GM12878 (cell line): ENCODE results near the gene ERC2. TPM values are rescaled to one million over a fixed set of nuclear protein-coding genes. Genes with fewer than 3 reads are reported as not detected.

Experiments used
- ATAC-seq: fragments of 200-7000 bp; cut with Tn5 transposase; 3 replicates; pipeline ENCODE4 v1.9.1; 2020; ENCODE audit warnings: mild to moderate bottlenecking, moderate library complexity
- BruUV-seq: library from RNA; stranded (reverse); fragments of 400-500 nt; replicated peaks from 2 replicates; lab custom pipeline; 2021; lab: Mats Ljungman, UMichigan
- CTCF ChIA-PET: fragments of 300-600 bp; sonication (Branson Sonifier 250); formaldehyde crosslinking; extraction: SDS; loops from one replicate; lab custom pipeline; 2021; ENCODE audit warnings: inconsistent platforms; lab: Yijun Ruan, JAX
- POLR2A ChIA-PET: fragments of 350-600 bp; formaldehyde crosslinking; extraction: SDS; loops from one replicate; lab custom pipeline; 2021; ENCODE audit warnings: inconsistent platforms; lab: Charles Lee
- RAD21 ChIA-PET: fragments of 300-600 bp; sonication (Branson Sonifier 250); formaldehyde crosslinking; loops from one replicate; lab custom pipeline; 2023; ENCODE audit warnings: antibody characterized with exemption; ENCODE audit not compliant: unreplicated experiment; lab: Charles Lee
- SMC1A ChIA-PET: fragments of 300-600 bp; sonication (Branson Sonifier 250); formaldehyde crosslinking; loops from one replicate; lab custom pipeline; 2023; ENCODE audit not compliant: unreplicated experiment, uncharacterized antibody; lab: Charles Lee
- DNase-seq: peaks from one replicate; pipeline ENCODE4 v3.0.0-alpha.2; 2011; ENCODE audit warnings: low read depth, low spot score
- FAIRE-seq: peaks from 3 replicates; lab custom pipeline; 2011; peaks lifted over from hg19 to GRCh38; lab: Jason Lieb, UNC
- H2AFZ ChIP-seq: 2 replicates; pipeline ENCODE4 v1.6.0; 2011; ENCODE audit warnings: low read depth, low read length, control low read depth; ENCODE audit not compliant: control insufficient read depth
- H3K27ac ChIP-seq: 2 replicates; pipeline ENCODE4 v1.5.1; 2011; ENCODE audit warnings: control low read depth; ENCODE audit not compliant: control insufficient read depth, insufficient read depth
- H3K27me3 ChIP-seq, 2 experiments: replicated peaks in 1 of 2; 2 replicates each; pipeline versions ENCODE4 v1.6.0 to v1.6.1; 2011; ENCODE audit warnings: low read length in 1 of 2; ENCODE audit not compliant: control insufficient read depth in 2 of 2, insufficient read depth in 2 of 2
- H3K36me3 ChIP-seq, 2 experiments: 2 replicates each; pipeline ENCODE4 v1.5.1; 2011; ENCODE audit warnings: low read length in 1 of 2; ENCODE audit not compliant: control insufficient read depth in 2 of 2, insufficient read depth in 2 of 2
- H3K4me1 ChIP-seq: 2 replicates; pipeline ENCODE4 v1.6.1; 2011; ENCODE audit warnings: mild to moderate bottlenecking, low read length, moderate library complexity, mixed read lengths; ENCODE audit not compliant: control insufficient read depth, insufficient read depth
- H3K4me2 ChIP-seq: 2 replicates; pipeline ENCODE4 v1.6.0; 2011; ENCODE audit warnings: control low read depth; ENCODE audit not compliant: control insufficient read depth, insufficient read depth
- H3K4me3 ChIP-seq: fragments of 200-600 bp; sonication (generic); 2 replicates; pipeline ENCODE4 v1.5.1; 2016
- H3K79me2 ChIP-seq: 2 replicates; pipeline ENCODE4 v1.6.0; 2011; ENCODE audit warnings: low read length; ENCODE audit not compliant: control insufficient read depth, insufficient read depth
- H3K9ac ChIP-seq: 2 replicates; pipeline ENCODE4 v1.8.0; 2011; ENCODE audit warnings: low read length, control low read depth, mixed read lengths; ENCODE audit not compliant: control insufficient read depth, insufficient read depth
- H3K9me3 ChIP-seq: replicated peaks from 3 replicates; pipeline ENCODE4 v1.5.1; 2011; ENCODE audit warnings: mild to moderate bottlenecking, low read length; ENCODE audit not compliant: control insufficient read depth, insufficient read depth
- H4K20me1 ChIP-seq: 2 replicates; pipeline ENCODE4 v1.6.0; 2011; ENCODE audit not compliant: control insufficient read depth, insufficient read depth
- BACH1 ChIP-seq: fragments of 450-650 bp; IDR thresholded peaks from 2 replicates; pipeline ENCODE4 v1.6.1; 2017; ENCODE audit warnings: mild to moderate bottlenecking, borderline replicate concordance
- BMI1 ChIP-seq: fragments of 450-650 bp; IDR thresholded peaks from 2 replicates; pipeline ENCODE4 v1.6.1; 2016; ENCODE audit warnings: mild to moderate bottlenecking, moderate library complexity, borderline replicate concordance
- ETV6 ChIP-seq, 2 experiments: fragments of 450-650 bp in 1 of 2; IDR thresholded peaks in 1 of 2; conservative IDR thresholded peaks in 1 of 2; 2 replicates each; pipeline ENCODE4 v1.6.1; 2014; ENCODE audit warnings: antibody characterized with exemption in 1 of 2, borderline replicate concordance in 1 of 2, low read depth in 1 of 2, mild to moderate bottlenecking in 1 of 2, moderate library complexity in 1 of 2
- HCFC1 ChIP-seq: fragments of 150-350 bp; IDR thresholded peaks from 2 replicates; pipeline ENCODE4 v1.6.1; 2014; ENCODE audit warnings: low read length
- IKZF2 ChIP-seq, 2 experiments: fragments of 450-650 bp; IDR thresholded peaks; 2 replicates each; pipeline ENCODE4 v1.6.1; 2017; ENCODE audit warnings: mild to moderate bottlenecking in 2 of 2, moderate library complexity in 2 of 2
- MTA2 ChIP-seq: fragments of 450-650 bp; IDR thresholded peaks from 2 replicates; pipeline ENCODE4 v1.6.1; 2016; ENCODE audit warnings: low read depth, mild to moderate bottlenecking, moderate library complexity
- NFYB ChIP-seq: IDR thresholded peaks from 2 replicates; pipeline ENCODE4 v1.6.1; 2011; ENCODE audit warnings: low read depth, mild to moderate bottlenecking, low read length, improper control_type of control experiment, moderate library complexity; ENCODE audit not compliant: insufficient read depth
- RCOR1 ChIP-seq: conservative IDR thresholded peaks from 2 replicates; pipeline ENCODE4 v1.6.1; 2012; ENCODE audit warnings: low read depth, low read length, improper control_type of control experiment
- RUNX3 ChIP-seq: IDR thresholded peaks from 2 replicates; pipeline ENCODE4 v1.6.1; 2012; ENCODE audit warnings: low read length, inconsistent platforms
- SP1 ChIP-seq: IDR thresholded peaks from one replicate; pipeline ENCODE4 v1.6.1; 2011; ENCODE audit warnings: low read depth, low read length
- TAF1 ChIP-seq: IDR thresholded peaks from 2 replicates; pipeline ENCODE4 v1.6.1; 2011; ENCODE audit warnings: mild to moderate bottlenecking, low read depth, low read length, borderline replicate concordance
- WGBS: methylation state at CpG from one replicate; pipeline ENCODE4 v1.1.6; 2016; ENCODE audit warnings: low lambda C conversion rate; ENCODE audit not compliant: insufficient replicate concordance, insufficient coverage; ENCODE audit errors: missing lambda C conversion rate; 5-methylcytosine and 5-hydroxymethylcytosine counted together
- in situ Hi-C: fragments of 300-500 bp; cut with MboI; formaldehyde crosslinking; loops from 9 replicates; pipeline ENCODE4 v1.14.3; 2018; ENCODE audit warnings: mixed read lengths
- intact Hi-C: fragments of 100-400 bp; cut with micrococcal nuclease; formaldehyde crosslinking; loops from one replicate; pipeline ENCODE4 v1.14.2; 2022; ENCODE audit not compliant: unreplicated experiment
- polyA plus RNA-seq, 11 experiments: library from polyadenylated mRNA; depleted of rRNA in 4 of 11; unstranded in 6 of 11; stranded (reverse) in 5 of 11; fragments of >200 nt; fragmentation: Nextera tagmentation in 4 of 11; fragmentation: Illumina TruSeq in 1 of 11; extraction: Ambion mirVana in 4 of 11; extraction: Trizol in 1 of 11; gene quantifications; 1 replicate in 1 of 11; 2 replicates in 10 of 11; pipeline versions ENCODE4 v1.2.1 to v1.2.3, GENCODE V29; 2011 to 2016; ENCODE audit warnings: inconsistent platforms in 2 of 11, missing spikeins in 2 of 11, low read depth in 1 of 11
- total RNA-seq, 4 experiments: library from RNA; depleted of rRNA in 3 of 4; stranded (reverse); fragments of >200 nt in 3 of 4; fragmentation: Illumina TruSeq in 1 of 4; extraction: Trizol in 1 of 4; gene quantifications; 2 replicates each; pipeline versions ENCODE4 v1.2.1 to v1.2.3, GENCODE V29; 2013 to 2021
- TF ChIP-seq, protein P1 (sequence below): fragments of 450-650 bp; IDR thresholded peaks from 2 replicates; pipeline ENCODE4 v1.6.1; 2017; ENCODE audit warnings: mild to moderate bottlenecking
- TF ChIP-seq, protein P2 (sequence below): IDR thresholded peaks from 2 replicates; pipeline ENCODE4 v1.6.1; 2012; ENCODE audit warnings: low read depth, low read length, improper control_type of control experiment
- TF ChIP-seq, protein P3 (sequence below): IDR thresholded peaks from 2 replicates; pipeline ENCODE4 v1.6.1; 2011; ENCODE audit warnings: borderline replicate concordance, low read depth, mild to moderate bottlenecking, moderate library complexity, mixed read lengths, low read length; ENCODE audit not compliant: insufficient read depth; ENCODE audit errors: extremely low read length

The ERC2 gene
- total and polyA plus RNA-seq, 10 of the 15 experiments (the other 5 are each of a cell fraction or from before 2014, with no cell fraction given): 0.06 to 1.4 (median 0.12) TPM; not detected in 3

DNA sequence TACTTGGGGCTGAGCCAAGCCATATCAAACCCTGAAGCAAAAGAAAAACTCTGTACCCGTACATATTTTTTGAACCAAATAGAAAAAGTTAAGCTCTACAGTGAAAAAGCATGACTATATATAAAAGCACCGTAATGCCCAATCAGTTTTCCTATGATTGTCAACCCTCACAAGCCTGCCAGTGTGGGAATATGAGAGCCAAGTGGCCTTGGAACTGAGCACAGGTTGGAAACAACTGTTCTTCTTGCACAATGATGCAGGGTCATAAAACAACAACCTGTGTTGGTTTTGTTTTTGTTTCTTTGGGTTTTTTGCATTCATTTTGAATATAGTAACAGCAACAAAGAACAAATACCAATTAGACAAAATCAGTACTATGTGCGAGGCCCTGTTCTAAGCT lies 3.5 kb upstream of the ERC2 start:
- H4K20me1 ChIP-seq: no peaks in the 10 kb centered on the region
- BruUV-seq: no TSS peak
- SMC1A ChIA-PET: interaction anchor here (0.9 to 1.7 kb wide), 2 partner anchors 11 to 12 kb away, joined by 3 read pairs; no protein-coding TSS in a partner anchor
- no peak overlapping the region for H3K4me2 ChIP-seq
- no peak overlapping the region for H3K27ac ChIP-seq
- intact Hi-C loops: no loop called here
- H3K36me3 ChIP-seq: no peaks in the 10 kb centered on the region
- in situ Hi-C loops: no loop called here
- ATAC-seq (no peak), FAIRE-seq (no peak), DNase-seq (no peak)
- POLR2A ChIA-PET: no interaction called here
- H3K9me3 ChIP-seq: no peaks in the 10 kb centered on the region
- H3K79me2 ChIP-seq: no peaks in the 10 kb centered on the region
- H2AFZ ChIP-seq: no peak overlapping the region
- no peak overlapping the region for H3K9ac ChIP-seq
- WGBS: 11% methylated on average over 3 of the region's 3 CpGs
- H3K4me1 ChIP-seq: no peaks in the 10 kb centered on the region
- RAD21 ChIA-PET: no interaction called here
- no peak overlapping the region for H3K4me3 ChIP-seq
- CTCF ChIA-PET: no interaction called here
- TF ChIP-seq BACH1 (no peak), ETV6 (conservative IDR thresholded peaks at IDR 0.05 in 1 of 2, IDR thresholded peaks at IDR 0.05 in 1 of 2; ENCODE audit: borderline replicate concordance in 1 of 2, low read depth in 1 of 2) (no peak)
- H3K27me3 ChIP-seq: peaks cover 1 to 9% of the 10 kb centered on the region in 2 experiments

DNA sequence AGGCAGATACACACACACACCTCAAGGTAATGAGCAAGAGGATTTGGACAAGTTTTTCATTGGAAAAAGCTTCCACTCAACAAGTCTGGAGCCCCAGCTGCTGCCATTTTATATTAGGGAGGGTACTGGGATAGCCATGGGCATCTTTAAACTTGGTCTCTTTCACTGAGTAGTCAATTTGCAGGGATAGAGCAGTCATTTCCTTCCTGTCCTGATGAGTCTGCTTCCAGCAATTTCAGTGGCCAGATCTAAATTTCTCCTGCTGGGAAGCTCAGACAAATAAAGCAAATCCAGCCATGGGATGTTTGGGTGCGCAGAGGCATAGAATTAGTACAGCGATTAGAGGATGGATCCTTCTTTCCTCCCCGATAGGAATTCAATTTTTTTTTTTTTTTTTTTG lies 874 bp upstream of the ERC2 start:
- Histone ChIP-seq H3K9ac (no peak overlapping the region), H4K20me1 (no peaks in the 10 kb centered on the region), H3K9me3 (no peaks in the 10 kb centered on the region), H3K79me2 (no peaks in the 10 kb centered on the region), H3K27ac (no peak overlapping the region), H3K36me3 (no peaks in the 10 kb centered on the region), H3K4me2 (no peak overlapping the region)
- POLR2A ChIA-PET: no interaction called here
- DNase-seq (no peak), FAIRE-seq (no peak), ATAC-seq (no peak)
- CTCF ChIA-PET: no interaction called here
- no TSS peak for BruUV-seq
- WGBS: 93% methylated on average over 3 of the region's 3 CpGs
- RAD21 ChIA-PET: interaction anchor here (0.8 kb wide), 1 partner anchor 16 kb away, joined by 3 read pairs; no protein-coding TSS in a partner anchor
- in situ Hi-C loops (no loop called here), intact Hi-C loops (no loop called here)
- SMC1A ChIA-PET: no interaction called here
- TF ChIP-seq IKZF2 (IDR thresholded peaks at IDR 0.05) (no peak), NFYB (no peak), HCFC1 (no peak), SP1 (no peak), MTA2 (no peak), RUNX3 (no peak), RCOR1 (no peak), TAF1 (no peak), BMI1 (no peak)
- TF ChIP-seq, protein P1, sequence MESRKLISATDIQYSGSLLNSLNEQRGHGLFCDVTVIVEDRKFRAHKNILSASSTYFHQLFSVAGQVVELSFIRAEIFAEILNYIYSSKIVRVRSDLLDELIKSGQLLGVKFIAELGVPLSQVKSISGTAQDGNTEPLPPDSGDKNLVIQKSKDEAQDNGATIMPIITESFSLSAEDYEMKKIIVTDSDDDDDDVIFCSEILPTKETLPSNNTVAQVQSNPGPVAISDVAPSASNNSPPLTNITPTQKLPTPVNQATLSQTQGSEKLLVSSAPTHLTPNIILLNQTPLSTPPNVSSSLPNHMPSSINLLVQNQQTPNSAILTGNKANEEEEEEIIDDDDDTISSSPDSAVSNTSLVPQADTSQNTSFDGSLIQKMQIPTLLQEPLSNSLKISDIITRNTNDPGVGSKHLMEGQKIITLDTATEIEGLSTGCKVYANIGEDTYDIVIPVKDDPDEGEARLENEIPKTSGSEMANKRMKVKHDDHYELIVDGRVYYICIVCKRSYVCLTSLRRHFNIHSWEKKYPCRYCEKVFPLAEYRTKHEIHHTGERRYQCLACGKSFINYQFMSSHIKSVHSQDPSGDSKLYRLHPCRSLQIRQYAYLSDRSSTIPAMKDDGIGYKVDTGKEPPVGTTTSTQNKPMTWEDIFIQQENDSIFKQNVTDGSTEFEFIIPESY: no peak
- TF ChIP-seq, protein P2, sequence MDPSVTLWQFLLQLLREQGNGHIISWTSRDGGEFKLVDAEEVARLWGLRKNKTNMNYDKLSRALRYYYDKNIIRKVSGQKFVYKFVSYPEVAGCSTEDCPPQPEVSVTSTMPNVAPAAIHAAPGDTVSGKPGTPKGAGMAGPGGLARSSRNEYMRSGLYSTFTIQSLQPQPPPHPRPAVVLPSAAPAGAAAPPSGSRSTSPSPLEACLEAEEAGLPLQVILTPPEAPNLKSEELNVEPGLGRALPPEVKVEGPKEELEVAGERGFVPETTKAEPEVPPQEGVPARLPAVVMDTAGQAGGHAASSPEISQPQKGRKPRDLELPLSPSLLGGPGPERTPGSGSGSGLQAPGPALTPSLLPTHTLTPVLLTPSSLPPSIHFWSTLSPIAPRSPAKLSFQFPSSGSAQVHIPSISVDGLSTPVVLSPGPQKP: no peak
- TF ChIP-seq, protein P3, sequence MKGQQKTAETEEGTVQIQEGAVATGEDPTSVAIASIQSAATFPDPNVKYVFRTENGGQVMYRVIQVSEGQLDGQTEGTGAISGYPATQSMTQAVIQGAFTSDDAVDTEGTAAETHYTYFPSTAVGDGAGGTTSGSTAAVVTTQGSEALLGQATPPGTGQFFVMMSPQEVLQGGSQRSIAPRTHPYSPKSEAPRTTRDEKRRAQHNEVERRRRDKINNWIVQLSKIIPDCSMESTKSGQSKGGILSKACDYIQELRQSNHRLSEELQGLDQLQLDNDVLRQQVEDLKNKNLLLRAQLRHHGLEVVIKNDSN: no peak
- TF ChIP-seq, all 136 proteins: peak for 0
- no peak overlapping the region for H2AFZ ChIP-seq
- H3K4me1 ChIP-seq: no peaks in the 10 kb centered on the region
- peaks cover 1 to 15% of the 10 kb centered on the region in 2 experiments for H3K27me3 ChIP-seq
- H3K4me3 ChIP-seq: no peak overlapping the region
